Uterus (tissue), 2 donors: ENCODE measurements around the gene SLC39A11.

Source experiments
- POLR2A ChIP-seq, 2 donors: fragments of 450-650 bp; IDR thresholded peaks; one replicate each; pipeline ENCODE4 v1.6.1; 2016; ENCODE audit warnings: antibody characterized with exemption in 2 of 2, mild to moderate bottlenecking in 1 of 2, moderate library complexity in 1 of 2
- TF ChIP-seq, protein P1 (sequence below), 4 experiments: fragments of 200-600 bp in 2 of 4; fragments of 450-650 bp in 2 of 4; sonication (generic) in 2 of 4; IDR thresholded peaks; one replicate each; pipeline ENCODE4 v1.5.1; 2016 to 2019; ENCODE audit warnings: antibody characterized with exemption in 4 of 4, mild to moderate bottlenecking in 2 of 4, moderate library complexity in 1 of 4

DNA sequence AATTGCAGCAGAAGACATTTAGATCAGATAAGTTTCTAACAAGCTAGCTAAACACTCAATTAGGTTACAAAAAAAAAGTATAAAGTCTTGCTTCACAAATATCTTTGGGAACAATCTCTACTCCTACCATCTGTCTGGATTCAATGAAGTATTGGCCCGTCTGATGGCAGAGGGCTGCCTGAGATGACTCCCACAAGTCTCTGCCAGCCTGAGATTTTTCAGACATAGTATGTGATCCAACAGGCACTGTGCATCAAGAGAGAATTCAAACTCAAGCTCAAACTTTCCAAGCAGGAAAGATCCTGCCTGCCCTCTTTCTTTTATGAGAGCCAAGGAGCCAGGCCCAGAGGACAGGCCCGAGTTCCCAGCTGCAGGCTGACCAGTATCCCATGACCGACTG lies 22.6 kb downstream of the SLC39A11 start:
- TF ChIP-seq, protein P1, sequence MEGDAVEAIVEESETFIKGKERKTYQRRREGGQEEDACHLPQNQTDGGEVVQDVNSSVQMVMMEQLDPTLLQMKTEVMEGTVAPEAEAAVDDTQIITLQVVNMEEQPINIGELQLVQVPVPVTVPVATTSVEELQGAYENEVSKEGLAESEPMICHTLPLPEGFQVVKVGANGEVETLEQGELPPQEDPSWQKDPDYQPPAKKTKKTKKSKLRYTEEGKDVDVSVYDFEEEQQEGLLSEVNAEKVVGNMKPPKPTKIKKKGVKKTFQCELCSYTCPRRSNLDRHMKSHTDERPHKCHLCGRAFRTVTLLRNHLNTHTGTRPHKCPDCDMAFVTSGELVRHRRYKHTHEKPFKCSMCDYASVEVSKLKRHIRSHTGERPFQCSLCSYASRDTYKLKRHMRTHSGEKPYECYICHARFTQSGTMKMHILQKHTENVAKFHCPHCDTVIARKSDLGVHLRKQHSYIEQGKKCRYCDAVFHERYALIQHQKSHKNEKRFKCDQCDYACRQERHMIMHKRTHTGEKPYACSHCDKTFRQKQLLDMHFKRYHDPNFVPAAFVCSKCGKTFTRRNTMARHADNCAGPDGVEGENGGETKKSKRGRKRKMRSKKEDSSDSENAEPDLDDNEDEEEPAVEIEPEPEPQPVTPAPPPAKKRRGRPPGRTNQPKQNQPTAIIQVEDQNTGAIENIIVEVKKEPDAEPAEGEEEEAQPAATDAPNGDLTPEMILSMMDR (IDR thresholded peaks at IDR 0.05) = no peak
- TF ChIP-seq POLR2A (IDR thresholded peaks at IDR 0.05) = no peak
